ENCODE measurements around the gene SLC25A19. TPM values are rescaled to one million over a fixed set of nuclear protein-coding genes. Genes with fewer than 3 reads are reported as not detected.

SLC25A19 gene
- total and polyA plus RNA-seq, 9 of the 15 experiments (the other 6 are each of a cell fraction or from before 2014, with no cell fraction given): 33.4 to 76.6 (median 55.3) TPM

DNA sequence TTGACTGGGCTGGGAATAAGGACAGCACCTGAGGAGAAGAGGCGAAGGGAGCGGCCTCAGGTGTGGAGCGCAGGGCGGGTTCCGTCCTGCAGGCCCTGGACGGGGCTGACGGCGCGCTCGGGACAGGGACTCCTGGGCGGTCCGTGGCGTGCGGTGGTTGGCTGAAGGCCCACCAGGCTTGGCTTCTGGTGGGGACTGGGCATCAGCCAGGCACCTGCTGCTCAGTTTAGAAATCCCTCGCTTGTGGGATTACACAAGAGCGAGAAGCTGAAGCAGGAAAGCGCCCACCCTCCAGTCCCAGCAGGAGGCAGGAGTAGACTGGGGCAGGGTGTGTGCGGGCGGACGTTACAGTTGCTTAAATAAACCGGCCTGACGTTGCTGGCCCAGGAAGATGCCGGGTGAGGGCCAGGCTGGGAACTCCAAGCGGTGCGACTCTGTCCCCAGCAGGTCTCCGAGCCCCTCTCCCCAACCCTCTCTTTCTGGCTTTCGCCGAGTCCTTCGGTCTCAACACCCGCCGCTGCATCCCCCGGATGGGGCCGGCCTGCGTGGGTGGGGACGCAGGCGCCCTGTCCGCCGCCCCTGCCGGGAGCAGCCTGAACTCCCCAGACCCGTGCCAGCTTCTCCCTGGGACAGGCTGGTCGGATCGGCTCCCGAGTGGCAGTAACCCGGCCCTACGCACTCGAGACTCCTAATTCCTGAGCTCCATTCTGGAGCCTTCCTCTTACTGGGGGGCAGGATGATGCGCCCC lies 18.8 kb downstream of the SLC25A19 start (continued):
- TF ChIP-seq CEBPG (CRISPR knock-in tag; IDR thresholded peaks at IDR 0.05) (peak; percentile 46), CEBPG (tag; conservative IDR thresholded peaks at IDR 0.05 in 1 of 2, IDR thresholded peaks at IDR 0.05 in 1 of 2) (peak; percentile 49 to 58; a peak in 3 of 4 replicates), SRSF9 (IDR thresholded peaks at IDR 0.05; ENCODE audit: borderline replicate concordance, low read depth, low read length) (no peak), FOXA3 (CRISPR knock-in tag; conservative IDR thresholded peaks at IDR 0.05 in 1 of 2, IDR thresholded peaks at IDR 0.05 in 1 of 2) (no peak), SAP30 (IDR thresholded peaks at IDR 0.05; ENCODE audit: borderline replicate concordance, insufficient read depth, low read depth, low read length, poor library complexity, severe bottlenecking) (peak; percentile 69), CBX1 (IDR thresholded peaks at IDR 0.05; ENCODE audit: low read depth) (no peak), SMAD3 (CRISPR knock-in tag; conservative IDR thresholded peaks at IDR 0.05) (no peak), PML (IDR thresholded peaks at IDR 0.05; ENCODE audit: low read length) (peak; percentile 31; the same call in 1 of the 2 replicates), ZNF764 (CRISPR knock-in tag; IDR thresholded peaks at IDR 0.05; ENCODE audit: low read depth) (peak; percentile 67; the same call in 1 of the 2 replicates), NEUROD1 (IDR thresholded peaks at IDR 0.05; ENCODE audit: borderline replicate concordance, low read depth, low read length, partially characterized antibody) (no peak)
- TF ChIP-seq, protein P1, sequence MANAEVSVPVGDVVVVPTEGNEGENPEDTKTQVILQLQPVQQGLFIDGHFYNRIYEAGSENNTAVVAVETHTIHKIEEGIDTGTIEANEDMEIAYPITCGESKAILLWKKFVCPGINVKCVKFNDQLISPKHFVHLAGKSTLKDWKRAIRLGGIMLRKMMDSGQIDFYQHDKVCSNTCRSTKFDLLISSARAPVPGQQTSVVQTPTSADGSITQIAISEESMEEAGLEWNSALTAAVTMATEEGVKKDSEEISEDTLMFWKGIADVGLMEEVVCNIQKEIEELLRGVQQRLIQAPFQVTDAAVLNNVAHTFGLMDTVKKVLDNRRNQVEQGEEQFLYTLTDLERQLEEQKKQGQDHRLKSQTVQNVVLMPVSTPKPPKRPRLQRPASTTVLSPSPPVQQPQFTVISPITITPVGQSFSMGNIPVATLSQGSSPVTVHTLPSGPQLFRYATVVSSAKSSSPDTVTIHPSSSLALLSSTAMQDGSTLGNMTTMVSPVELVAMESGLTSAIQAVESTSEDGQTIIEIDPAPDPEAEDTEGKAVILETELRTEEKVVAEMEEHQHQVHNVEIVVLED (CRISPR knock-in tag; IDR thresholded peaks at IDR 0.05): no peak
